ENCODE data around the gene COP1. TPM values are rescaled to one million over a fixed set of nuclear protein-coding genes. Genes with fewer than 3 reads are reported as not detected.

COP1 gene
- polyA plus RNA-seq, 3 donors = 44.0 to 74.2 (median 68.6) TPM

DNA sequence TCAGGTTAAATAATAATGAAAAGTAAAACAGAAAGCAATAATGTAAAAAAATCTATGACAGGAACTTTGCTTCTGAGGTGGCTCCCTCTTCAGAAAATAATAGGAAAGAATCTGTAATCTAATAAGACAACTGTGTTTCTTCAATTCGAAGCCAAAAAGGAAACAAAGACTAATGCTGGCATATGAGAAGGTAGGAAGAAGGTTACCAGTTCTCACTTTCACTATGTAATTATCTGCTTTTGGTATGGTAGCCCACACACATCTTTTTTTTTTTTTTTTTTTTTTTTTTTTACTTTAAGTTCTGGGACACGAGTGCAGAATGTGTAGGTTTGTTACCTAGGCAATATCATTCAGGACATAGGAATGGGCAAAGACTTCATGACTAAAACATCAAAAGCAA, 47.1 kb downstream of the COP1 start:
- peaks cover 66 to 81% of the 10 kb centered on the region in 2 donors for H3K36me3 Mint-ChIP-seq
- TF ChIP-seq CTCF (IDR thresholded peaks at IDR 0.05) = no peak
- H3K79me2 ChIP-seq (ENCODE audit: insufficient read depth, low read length) = peaks cover 80% of the 10 kb centered on the region

DNA sequence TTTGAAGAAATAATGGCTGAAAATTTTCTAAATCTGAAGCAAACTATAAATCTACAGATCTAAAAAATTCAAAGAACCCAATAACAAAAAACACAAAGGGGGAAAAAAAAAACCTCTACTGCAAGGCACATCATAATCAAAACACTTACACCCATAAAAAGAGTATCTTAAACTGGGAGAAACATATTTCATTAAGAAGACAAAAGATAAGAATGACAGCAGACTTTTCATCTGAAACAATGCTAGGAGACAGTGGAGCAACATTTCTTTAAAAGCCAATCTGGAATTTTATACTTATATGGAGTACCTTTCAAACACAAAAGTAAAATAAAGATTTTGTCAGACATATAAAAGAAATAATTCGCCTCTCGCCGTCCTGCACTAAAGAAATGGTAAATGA, 49.1 kb downstream of the COP1 start:
- Histone ChIP-seq H3K36me3 (replicated peaks in 1 of 2; ENCODE audit: control insufficient read depth in 1 of 2, insufficient read depth in 2 of 2, low read length in 2 of 2) (peaks cover 53 to 82% of the 10 kb centered on the region in 2 donors), H3K9ac (ENCODE audit: insufficient read depth, low read length, poor library complexity, severe bottlenecking) (no peak overlapping the region), H2AFZ (ENCODE audit: insufficient read depth, low read depth, low read length, poor library complexity, severe bottlenecking) (no peak overlapping the region), H3K27ac (ENCODE audit: low read depth in 1 of 2, low read length in 2 of 2) (no peak overlapping the region), H3K9me3 (replicated peaks in 1 of 2; ENCODE audit: control insufficient read depth in 1 of 2, insufficient read depth in 1 of 2, low read length in 2 of 2) (peaks cover 10 to 24% of the 10 kb centered on the region in 2 donors), H3K4me3 (replicated peaks in 1 of 3; ENCODE audit: low read depth in 2 of 3, low read length in 3 of 3) (no peak overlapping the region), H3K79me2 (ENCODE audit: insufficient read depth, low read length) (peaks cover 79% of the 10 kb centered on the region), H3K4me1 (ENCODE audit: control insufficient read depth in 1 of 2, insufficient read depth in 2 of 2, low read length in 2 of 2) (no peaks in the 10 kb centered on the region), H3K4me2 (replicated peaks; ENCODE audit: extremely low read depth, low read length, poor library complexity, severe bottlenecking) (no peak overlapping the region), H3K27me3 (ENCODE audit: control insufficient read depth in 2 of 2, insufficient read depth in 2 of 2, low read length in 2 of 2) (no peaks in the 10 kb centered on the region), H4K20me1 (ENCODE audit: insufficient read depth, low read length) (peaks cover 71% of the 10 kb centered on the region)
- no peak for TF ChIP-seq CTCF (IDR thresholded peaks at IDR 0.05)
- Mint-ChIP-seq H3K36me3 (peaks cover 71 to 87% of the 10 kb centered on the region in 2 donors), H3K4me3 (no peak overlapping the region), H3K4me1 (no peaks in the 10 kb centered on the region), H3K9me3 (peaks cover 14 to 22% (median 16%) of the 10 kb centered on the region in 7 donors), H3K27me3 (ENCODE audit: low read depth in 3 of 3) (no peaks in the 10 kb centered on the region), H3K27ac (no peak overlapping the region)
- WGBS (ENCODE audit: insufficient coverage) = no CpG with 5 or more reads among the region's 3 CpGs
- intact Hi-C loops (cut with micrococcal nuclease) = no loop called here
- DNase-seq = no peak

More for the DNA sequence above, 47.1 kb downstream of the COP1 start:
- H3K4me3 ChIP-seq (replicated peaks in 1 of 3; ENCODE audit: low read depth in 2 of 3, low read length in 3 of 3) = no peak overlapping the region
- WGBS (ENCODE audit: insufficient coverage) = no CpG with 5 or more reads among the region's 2 CpGs
- Mint-ChIP-seq H3K4me1 (no peaks in the 10 kb centered on the region), H3K9me3 (peaks cover 14 to 22% (median 16%) of the 10 kb centered on the region in 7 donors), H3K27ac (peak overlapping the region in 1 of 7 donors; percentile 25), H3K4me3 (no peak overlapping the region), H3K27me3 (ENCODE audit: low read depth in 3 of 3) (no peaks in the 10 kb centered on the region)
- no peak overlapping the region for H3K9ac ChIP-seq (ENCODE audit: insufficient read depth, low read length, poor library complexity, severe bottlenecking)
- peaks cover 43 to 84% of the 10 kb centered on the region in 2 donors for H3K36me3 ChIP-seq (replicated peaks in 1 of 2; ENCODE audit: control insufficient read depth in 1 of 2, insufficient read depth in 2 of 2, low read length in 2 of 2)
- H4K20me1 ChIP-seq (ENCODE audit: insufficient read depth, low read length) = peaks cover 74% of the 10 kb centered on the region
- no peaks in the 10 kb centered on the region for H3K4me1 ChIP-seq (ENCODE audit: control insufficient read depth in 1 of 2, insufficient read depth in 2 of 2, low read length in 2 of 2)
- intact Hi-C loops (cut with micrococcal nuclease) = no loop called here
- DNase-seq = no peak
- no peak overlapping the region for H3K27ac ChIP-seq (ENCODE audit: low read depth in 1 of 2, low read length in 2 of 2)
- no peak overlapping the region for H2AFZ ChIP-seq (ENCODE audit: insufficient read depth, low read depth, low read length, poor library complexity, severe bottlenecking)
- H3K27me3 ChIP-seq (ENCODE audit: control insufficient read depth in 2 of 2, insufficient read depth in 2 of 2, low read length in 2 of 2) = no peaks in the 10 kb centered on the region
- no peak overlapping the region for H3K4me2 ChIP-seq (replicated peaks; ENCODE audit: extremely low read depth, low read length, poor library complexity, severe bottlenecking)
- H3K9me3 ChIP-seq (replicated peaks in 1 of 2; ENCODE audit: control insufficient read depth in 1 of 2, insufficient read depth in 1 of 2, low read length in 2 of 2) = peaks cover 10 to 24% of the 10 kb centered on the region in 2 donors

Measured in CD14-positive monocyte (primary cell).